Adipocyte (in vitro differentiated cells): Measurements from ENCODE around the gene FAM50A.

Experiments used
- DNase-seq: peaks from one replicate; pipeline ENCODE4 v3.0.0-alpha.2; 2015; ENCODE audit warnings: low read depth
- H3K27me3 ChIP-seq: replicated peaks from 2 replicates; pipeline ENCODE4 v1.7.0; 2013; ENCODE audit warnings: mild to moderate bottlenecking, low read length, moderate library complexity; ENCODE audit not compliant: control insufficient read depth, insufficient read depth
- H3K36me3 ChIP-seq: 2 replicates; pipeline ENCODE4 v1.7.0; 2013; ENCODE audit warnings: low read length, mild to moderate bottlenecking, moderate library complexity; ENCODE audit not compliant: control insufficient read depth, insufficient read depth, severe bottlenecking
- H3K4me1 ChIP-seq: 2 replicates; pipeline ENCODE4 v1.7.0; 2013; ENCODE audit warnings: mild to moderate bottlenecking, low read length, moderate library complexity; ENCODE audit not compliant: control insufficient read depth, insufficient read depth
- H3K4me3 ChIP-seq: 2 replicates; pipeline ENCODE4 v1.7.0; 2013; ENCODE audit warnings: mild to moderate bottlenecking, low read length, moderate library complexity
- H3K9ac ChIP-seq: 2 replicates; pipeline ENCODE4 v1.7.0; 2013; ENCODE audit warnings: mild to moderate bottlenecking, low read length, moderate library complexity
- H3K9me3 ChIP-seq: 2 replicates; pipeline ENCODE4 v1.7.0; 2013; ENCODE audit warnings: mild to moderate bottlenecking, low read length, moderate library complexity; ENCODE audit not compliant: control insufficient read depth

FAM50A gene

DNA sequence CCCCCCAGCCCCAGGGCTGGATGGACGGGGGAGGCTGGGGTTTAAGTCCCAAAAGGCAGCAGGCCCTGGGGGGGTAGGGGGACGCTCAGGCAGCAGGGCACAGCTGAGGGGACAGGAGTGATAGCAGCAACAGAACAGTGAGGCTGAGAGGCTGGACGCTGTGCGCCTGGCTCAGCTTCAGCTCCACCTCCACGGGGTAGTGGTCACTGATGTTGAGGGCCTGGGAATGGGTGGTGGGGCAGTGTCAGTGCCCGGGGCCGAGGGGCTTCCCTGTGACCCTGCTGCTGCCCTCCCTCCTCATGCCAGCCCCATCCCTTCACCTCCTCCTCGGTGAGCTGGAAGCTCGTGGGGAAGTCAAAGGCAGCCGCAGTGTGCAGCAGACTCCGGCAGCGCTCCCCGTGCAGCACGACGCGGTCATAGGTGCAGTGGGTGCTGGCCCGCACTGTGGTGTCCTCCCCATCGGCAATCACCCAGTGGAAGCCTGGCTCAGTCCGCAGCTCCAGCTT is 41.3 kb upstream of the FAM50A start:
- Histone ChIP-seq H3K9me3 (no peaks in the 10 kb centered on the region), H3K27me3 (no peaks in the 10 kb centered on the region), H3K4me1 (peaks cover 3% of the 10 kb centered on the region), H3K4me3 (no peak overlapping the region), H3K36me3 (peaks cover 26% of the 10 kb centered on the region), H3K9ac (no peak overlapping the region)
- no peak for DNase-seq

DNA sequence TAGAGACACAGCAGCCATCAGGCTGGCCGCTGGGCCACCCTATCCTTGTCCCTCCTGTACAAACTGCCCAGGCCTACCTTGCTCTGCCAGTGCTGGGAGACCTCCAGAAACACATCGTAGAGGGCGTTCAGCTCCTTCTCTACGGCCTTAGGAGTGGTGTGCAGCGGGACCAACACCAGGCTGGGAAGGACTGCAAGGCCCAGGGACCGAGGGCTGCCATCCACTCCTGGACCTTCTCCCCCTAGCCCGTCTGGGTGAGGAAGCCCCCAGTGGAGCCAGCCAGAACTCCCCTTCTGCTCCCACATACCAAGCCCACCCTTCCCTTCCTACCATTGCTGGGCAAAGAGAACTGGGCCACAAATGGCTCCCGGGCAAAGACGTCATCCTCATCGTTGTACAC is 40.7 kb upstream of the FAM50A start:
- H3K36me3 ChIP-seq, result peaks cover 26% of the 10 kb centered on the region
- DNase-seq, result no peak
- H3K9ac ChIP-seq, result no peak overlapping the region
- H3K4me3 ChIP-seq, result no peak overlapping the region
- no peaks in the 10 kb centered on the region for H3K9me3 ChIP-seq
- H3K27me3 ChIP-seq, result no peaks in the 10 kb centered on the region
- peaks cover 3% of the 10 kb centered on the region for H3K4me1 ChIP-seq

DNA sequence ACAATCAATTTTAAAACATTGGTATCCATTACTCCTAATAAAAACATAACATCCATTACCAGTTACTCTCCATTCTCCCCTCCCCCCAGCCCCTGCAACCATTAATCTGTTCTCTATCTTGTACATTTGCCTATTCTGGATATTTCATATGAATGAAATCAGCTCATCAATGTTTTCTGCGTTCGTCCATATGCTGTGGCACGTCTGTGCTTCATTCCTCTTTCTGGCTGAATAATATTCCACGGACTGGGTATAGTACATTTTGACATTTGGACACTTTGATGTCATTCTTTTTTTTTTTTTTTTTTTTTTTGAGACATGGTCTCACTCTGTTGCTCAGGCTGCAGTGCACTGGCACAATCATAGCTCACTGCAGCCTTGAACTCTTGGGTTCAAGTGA is 40.1 kb upstream of the FAM50A start:
- H3K9ac ChIP-seq, result no peak overlapping the region
- no peak for DNase-seq
- peaks cover 3% of the 10 kb centered on the region for H3K4me1 ChIP-seq
- no peaks in the 10 kb centered on the region for H3K27me3 ChIP-seq
- H3K9me3 ChIP-seq, result no peaks in the 10 kb centered on the region
- H3K4me3 ChIP-seq, result no peak overlapping the region
- H3K36me3 ChIP-seq, result peaks cover 26% of the 10 kb centered on the region

DNA sequence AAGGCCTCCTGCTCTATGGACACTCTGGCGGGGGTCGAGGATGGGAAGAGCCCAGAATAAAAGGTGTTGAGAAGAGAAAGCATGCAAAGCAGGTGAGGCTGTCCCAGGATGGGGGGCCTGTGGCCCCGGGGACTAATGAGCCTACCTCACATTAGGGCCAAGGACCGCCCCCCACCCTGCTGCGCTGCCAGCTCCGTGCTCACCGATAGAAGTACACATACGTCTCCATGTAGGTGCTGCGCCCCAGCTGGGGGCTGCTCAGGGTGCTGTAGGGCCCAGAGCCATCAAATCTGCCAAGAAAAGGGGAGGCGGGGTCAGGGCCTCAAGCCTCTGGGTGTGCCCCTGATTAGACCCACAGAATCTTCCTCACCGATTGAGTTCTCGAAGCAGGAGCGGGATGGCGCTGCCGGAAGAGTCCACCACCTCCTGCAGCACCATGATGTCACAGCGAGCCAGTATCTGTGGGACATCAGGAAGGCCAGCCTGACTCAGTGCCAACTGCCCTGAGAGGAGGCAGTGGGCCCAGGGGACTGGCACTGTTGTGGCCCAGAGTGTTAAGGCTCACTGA is 39.2 kb upstream of the FAM50A start:
- H3K9ac ChIP-seq, result no peak overlapping the region
- H3K4me1 ChIP-seq, result peaks cover 3% of the 10 kb centered on the region
- no peak for DNase-seq

DNA sequence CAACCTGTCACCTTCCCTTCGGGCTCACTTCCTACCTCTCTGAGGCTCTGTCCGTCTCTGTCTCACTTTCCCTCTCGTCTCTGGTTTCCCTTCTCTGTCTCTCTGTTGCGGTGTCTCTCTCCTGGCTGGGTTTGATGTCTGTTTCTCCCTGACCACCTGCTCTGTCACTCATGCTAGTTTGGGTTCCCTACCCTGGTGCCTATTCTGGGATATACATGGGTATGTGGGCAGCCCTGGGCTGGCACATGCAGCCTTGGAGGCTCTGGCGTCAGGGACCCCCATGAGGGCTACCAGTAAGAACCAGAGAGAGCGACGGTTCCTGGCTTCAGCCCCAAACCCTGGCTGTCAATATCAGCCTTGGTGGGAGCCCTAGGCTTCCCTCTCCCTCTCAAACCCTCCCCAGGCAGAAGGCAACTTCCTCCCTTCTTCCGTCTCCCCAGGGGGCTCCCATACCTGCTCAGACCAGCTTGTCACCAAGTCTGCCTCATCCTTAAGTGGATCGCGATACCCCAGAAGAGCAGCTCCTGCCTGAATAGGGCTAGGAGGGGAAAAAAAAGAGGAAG is 35.2 kb upstream of the FAM50A start:
- DNase-seq, result no peak
- H3K4me3 ChIP-seq, result peak overlapping the region; percentile 39

More for the DNA sequence above, 39.2 kb upstream of the FAM50A start:
- Histone ChIP-seq H3K27me3 (no peaks in the 10 kb centered on the region), H3K9me3 (no peaks in the 10 kb centered on the region), H3K4me3 (no peak overlapping the region), H3K36me3 (peaks cover 17% of the 10 kb centered on the region)

GRCh38 chrX:154409222-154409871 is 34.6 kb upstream of the FAM50A start, which contains the start of gene DNASE1L1:
Gene DNASE1L1, minus strand, starts transcription at chrX:154409254. Its CDS starts 3,686 bp downstream, at chrX:154405568.
- Histone ChIP-seq H3K9me3 (no peaks in the 10 kb centered on the region), H3K27me3 (no peaks in the 10 kb centered on the region), H3K4me1 (peaks cover 5% of the 10 kb centered on the region), H3K36me3 (no peaks in the 10 kb centered on the region), H3K4me3 (peak within 1 kb of the TSS; percentile 39), H3K9ac (peak within 1 kb of the TSS; percentile 69)
- DNase-seq, result peak; percentile 84

More for the DNA sequence above, 35.2 kb upstream of the FAM50A start:
- Histone ChIP-seq H3K4me1 (peaks cover 5% of the 10 kb centered on the region), H3K9me3 (no peaks in the 10 kb centered on the region), H3K27me3 (no peaks in the 10 kb centered on the region), H3K36me3 (no peaks in the 10 kb centered on the region), H3K9ac (peak overlapping the region; percentile 69)

DNA sequence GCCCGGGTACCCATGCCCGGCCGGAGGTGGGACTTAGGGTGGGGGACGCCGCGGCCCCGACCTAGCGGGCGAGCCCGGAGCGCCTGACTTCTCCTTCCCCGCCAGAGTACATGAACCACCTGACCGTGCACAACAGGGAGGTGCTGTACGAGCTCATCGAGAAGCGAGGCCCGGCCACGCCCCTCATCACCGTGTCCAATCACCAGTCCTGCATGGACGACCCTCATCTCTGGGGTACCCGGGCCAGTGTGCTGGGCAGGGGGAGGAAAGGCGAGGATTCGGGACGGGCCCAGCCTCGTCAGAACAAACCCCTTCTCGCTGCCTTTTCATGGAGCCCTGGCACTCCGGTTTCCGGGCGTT is 32.0 kb upstream of the FAM50A start:
- Histone ChIP-seq H3K9me3 (no peaks in the 10 kb centered on the region), H3K27me3 (no peaks in the 10 kb centered on the region), H3K36me3 (no peaks in the 10 kb centered on the region), H3K4me3 (peak overlapping the region; percentile 80), H3K4me1 (peaks cover 5% of the 10 kb centered on the region), H3K9ac (peak overlapping the region; percentile 88)
- peak; percentile 54 for DNase-seq

DNA sequence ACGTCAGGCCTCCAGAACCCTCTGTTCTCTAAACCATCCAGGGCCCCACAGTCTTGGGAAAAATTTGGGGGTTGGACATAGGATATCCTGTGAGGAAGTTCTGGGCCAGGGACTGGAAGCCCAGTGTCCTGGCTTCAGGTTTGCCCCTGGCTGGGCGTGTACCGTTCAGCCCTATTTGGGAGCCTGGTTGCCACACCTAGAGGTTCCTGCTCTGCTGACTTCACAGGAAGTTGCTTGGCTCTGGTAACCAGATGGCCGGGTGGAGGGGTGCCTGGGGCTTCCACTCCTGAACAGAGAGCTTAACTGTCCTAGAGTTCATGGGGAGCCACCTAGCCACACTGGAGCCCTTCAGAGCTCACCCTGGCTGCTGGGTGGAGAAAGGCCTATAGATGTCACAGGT is 31.5 kb upstream of the FAM50A start:
- peak; percentile 15 for DNase-seq

DNA sequence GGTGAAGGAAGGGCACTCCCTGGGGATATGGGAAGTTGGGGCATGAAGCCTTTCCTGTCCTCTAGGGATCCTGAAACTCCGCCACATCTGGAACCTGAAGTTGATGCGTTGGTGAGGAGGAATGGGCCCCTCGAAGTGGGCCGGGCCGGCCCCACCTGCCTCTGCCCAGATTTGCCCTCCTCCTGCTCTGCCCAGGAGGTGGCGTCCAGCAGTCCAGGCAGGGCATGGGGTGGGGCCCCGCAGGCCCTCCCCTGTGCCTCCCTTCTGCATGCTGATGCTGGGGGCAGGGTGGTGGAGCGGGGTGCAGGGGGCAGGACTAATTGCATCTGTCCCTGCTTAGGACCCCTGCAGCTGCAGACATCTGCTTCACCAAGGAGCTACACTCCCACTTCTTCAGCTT is 30.8 kb upstream of the FAM50A start:
- peaks cover 5% of the 10 kb centered on the region for H3K4me1 ChIP-seq
- no peaks in the 10 kb centered on the region for H3K36me3 ChIP-seq
- DNase-seq, result no peak
- no peaks in the 10 kb centered on the region for H3K27me3 ChIP-seq
- H3K4me3 ChIP-seq, result no peak overlapping the region
- H3K9ac ChIP-seq, result no peak overlapping the region
- no peaks in the 10 kb centered on the region for H3K9me3 ChIP-seq

More for the DNA sequence above, 31.5 kb upstream of the FAM50A start:
- Histone ChIP-seq H3K9me3 (no peaks in the 10 kb centered on the region), H3K4me3 (peak overlapping the region; percentile 80), H3K9ac (peak overlapping the region; percentile 88), H3K36me3 (no peaks in the 10 kb centered on the region), H3K27me3 (no peaks in the 10 kb centered on the region), H3K4me1 (peaks cover 5% of the 10 kb centered on the region)

DNA sequence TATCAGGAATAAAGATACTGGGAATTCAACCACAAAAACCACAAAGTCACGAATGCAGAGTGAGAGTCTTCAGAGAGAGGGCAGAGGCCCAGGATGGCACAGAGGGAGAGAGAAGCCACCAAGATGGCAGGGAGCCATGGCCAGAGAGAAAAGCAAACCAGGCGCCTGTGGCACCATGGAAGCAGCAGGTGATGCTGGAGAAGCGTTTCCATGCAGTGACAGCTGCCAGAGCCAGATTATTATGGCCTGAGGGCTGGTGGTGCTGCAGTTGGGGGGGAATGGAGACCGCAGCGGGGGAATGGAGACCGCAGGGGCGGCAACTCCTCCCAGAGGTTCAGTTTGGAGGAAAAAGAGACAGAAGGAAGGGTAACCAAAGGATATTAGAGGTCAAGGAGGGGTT is 26.8 kb upstream of the FAM50A start:
- H3K4me3 ChIP-seq, result no peak overlapping the region
- no peak for DNase-seq
- H3K9ac ChIP-seq, result no peak overlapping the region
- H3K36me3 ChIP-seq, result peaks cover 2% of the 10 kb centered on the region
- peaks cover 4% of the 10 kb centered on the region for H3K27me3 ChIP-seq
- H3K9me3 ChIP-seq, result no peaks in the 10 kb centered on the region
- H3K4me1 ChIP-seq, result peaks cover 5% of the 10 kb centered on the region

GRCh38 chrX:154419189-154419588 is 24.8 kb upstream of the FAM50A start:
- Histone ChIP-seq H3K9me3 (no peaks in the 10 kb centered on the region), H3K36me3 (peaks cover 2% of the 10 kb centered on the region), H3K27me3 (peaks cover 4% of the 10 kb centered on the region), H3K9ac (no peak overlapping the region), H3K4me1 (no peaks in the 10 kb centered on the region), H3K4me3 (no peak overlapping the region)
- DNase-seq, result no peak
